GM21619 (cell line): ENCODE measurements around the gene TBX3.

Source experiments
- ATAC-seq: cut with Tn5 transposase; IDR thresholded peaks from one replicate; pipeline ENCODE4 v1.9.1; 2021; ENCODE audit not compliant: unreplicated experiment

Gene TBX3

GRCh38 chr12:114636723-114637480 is 47.1 kb downstream of the TBX3 start:
- ATAC-seq: no peak

- ATAC-seq: no peak
Measured at GRCh38 chr12:114631242-114631641, 52.7 kb downstream of the TBX3 start.

GRCh38 chr12:114628199-114628598 is 55.8 kb downstream of the TBX3 start:
- no peak for ATAC-seq

GRCh38 chr12:114627393-114627792 is 56.6 kb downstream of the TBX3 start:
- ATAC-seq: no peak

- no peak for ATAC-seq
Measured at GRCh38 chr12:114625294-114625851, 58.6 kb downstream of the TBX3 start.

- ATAC-seq: no peak
Measured at GRCh38 chr12:114623737-114624136, 60.2 kb downstream of the TBX3 start.
